Lower leg skin (tissue), 3 donors: ENCODE measurements around the gene LRRC74B.

Experiments used
- CTCF ChIP-seq, 3 donors: fragments of 450-650 bp; IDR thresholded peaks; one replicate each; pipeline ENCODE4 v1.5.1; 2016; ENCODE audit warnings: antibody characterized with exemption in 3 of 3, mild to moderate bottlenecking in 3 of 3, moderate library complexity in 2 of 3
- POLR2A ChIP-seq, 2 donors: fragments of 450-650 bp; IDR thresholded peaks; one replicate each; pipeline ENCODE4 v1.6.1; 2016 to 2017; ENCODE audit warnings: antibody characterized with exemption in 2 of 2, mild to moderate bottlenecking in 1 of 2, moderate library complexity in 1 of 2

GRCh38 chr22:21054046-21054713, 8.4 kb downstream of the LRRC74B start:
- TF ChIP-seq POLR2A (IDR thresholded peaks at IDR 0.05), result no peak
- no peak for TF ChIP-seq CTCF (IDR thresholded peaks at IDR 0.05)
